Body of pancreas (tissue), 4 donors: ENCODE results near the gene BAHCC1.
A peak's percentile ranks its signal among the peaks of the same experiment; 100 is the strongest.

Experiments
- CTCF ChIP-seq, 7 experiments: fragments of 450-650 bp in 4 of 7; fragments of 200-600 bp in 3 of 7; sonication (generic) in 3 of 7; IDR thresholded peaks; one replicate each; pipeline ENCODE4 v1.5.1; 2016 to 2019; ENCODE audit warnings: antibody characterized with exemption in 7 of 7
- POLR2A ChIP-seq, 3 donors: fragments of 450-650 bp; IDR thresholded peaks; one replicate each; pipeline ENCODE4 v1.6.1; 2016; ENCODE audit warnings: antibody characterized with exemption in 3 of 3, mild to moderate bottlenecking in 2 of 3

GRCh38 chr17:81510785-81511553, 115.7 kb downstream of the BAHCC1 start:
- TF ChIP-seq CTCF (IDR thresholded peaks at IDR 0.05) (peak in 1 of 7 experiments; percentile 1), POLR2A (IDR thresholded peaks at IDR 0.05) (no peak)
